Ishikawa (cell line): ENCODE measurements around the gene MIEN1.

Experiments used
- CEBPB ChIP-seq: IDR thresholded peaks from 2 replicates; pipeline ENCODE4 v1.6.1; 2012
- EGR1 ChIP-seq: IDR thresholded peaks from 2 replicates; pipeline ENCODE4 v1.6.1; 2012
- EP300 ChIP-seq: IDR thresholded peaks from 2 replicates; pipeline ENCODE4 v1.6.1; 2012; ENCODE audit warnings: borderline replicate concordance
- FOXM1 ChIP-seq: IDR thresholded peaks from 2 replicates; pipeline ENCODE4 v1.6.1; 2012; ENCODE audit warnings: low read depth, borderline replicate concordance
- NFIC ChIP-seq: IDR thresholded peaks from 2 replicates; pipeline ENCODE4 v1.6.1; 2012
- RAD21 ChIP-seq: IDR thresholded peaks from 2 replicates; pipeline ENCODE4 v1.6.1; 2012; ENCODE audit warnings: low read depth
- TAF1 ChIP-seq: IDR thresholded peaks from 2 replicates; pipeline ENCODE4 v1.6.1; 2012; ENCODE audit warnings: low read depth, mild to moderate bottlenecking
- TEAD4 ChIP-seq: IDR thresholded peaks from 2 replicates; pipeline ENCODE4 v1.6.1; 2012
- YY1 ChIP-seq: IDR thresholded peaks from 2 replicates; pipeline ENCODE4 v1.6.1; 2012; ENCODE audit warnings: low read depth
- ZBTB7A ChIP-seq: IDR thresholded peaks from 2 replicates; pipeline ENCODE4 v1.6.1; 2012; ENCODE audit warnings: low read depth
- TF ChIP-seq, protein P1 (sequence below): IDR thresholded peaks from 2 replicates; pipeline ENCODE4 v1.6.1; 2012; ENCODE audit warnings: low read depth, mild to moderate bottlenecking
- TF ChIP-seq, protein P2 (sequence below): IDR thresholded peaks from 2 replicates; pipeline ENCODE4 v1.6.1; 2012

DNA sequence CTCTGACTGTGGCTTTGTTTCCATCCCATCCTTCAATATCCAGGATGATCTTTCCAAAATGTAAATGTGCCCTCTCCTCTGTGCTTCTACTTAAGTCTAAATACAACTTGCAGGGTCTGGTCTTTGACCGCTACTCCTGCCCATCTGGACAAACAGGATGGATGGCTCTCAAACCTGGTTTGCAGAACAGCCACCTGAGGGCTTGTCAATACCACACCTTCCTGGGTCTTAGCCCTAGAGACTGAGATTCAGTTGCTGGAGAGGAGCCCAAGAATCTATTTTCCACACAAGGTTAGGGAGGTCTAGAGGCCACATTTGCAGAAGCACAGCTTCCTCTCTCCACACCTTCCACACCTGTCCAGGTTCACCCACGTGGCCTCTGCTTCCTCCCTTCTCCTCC lies 5.5 kb upstream of the MIEN1 start:
- TF ChIP-seq TAF1, result no peak
- no peak for TF ChIP-seq TEAD4
- TF ChIP-seq CEBPB, result no peak
- no peak for TF ChIP-seq YY1
- no peak for TF ChIP-seq RAD21
- TF ChIP-seq EP300, result no peak
- TF ChIP-seq, protein P1, sequence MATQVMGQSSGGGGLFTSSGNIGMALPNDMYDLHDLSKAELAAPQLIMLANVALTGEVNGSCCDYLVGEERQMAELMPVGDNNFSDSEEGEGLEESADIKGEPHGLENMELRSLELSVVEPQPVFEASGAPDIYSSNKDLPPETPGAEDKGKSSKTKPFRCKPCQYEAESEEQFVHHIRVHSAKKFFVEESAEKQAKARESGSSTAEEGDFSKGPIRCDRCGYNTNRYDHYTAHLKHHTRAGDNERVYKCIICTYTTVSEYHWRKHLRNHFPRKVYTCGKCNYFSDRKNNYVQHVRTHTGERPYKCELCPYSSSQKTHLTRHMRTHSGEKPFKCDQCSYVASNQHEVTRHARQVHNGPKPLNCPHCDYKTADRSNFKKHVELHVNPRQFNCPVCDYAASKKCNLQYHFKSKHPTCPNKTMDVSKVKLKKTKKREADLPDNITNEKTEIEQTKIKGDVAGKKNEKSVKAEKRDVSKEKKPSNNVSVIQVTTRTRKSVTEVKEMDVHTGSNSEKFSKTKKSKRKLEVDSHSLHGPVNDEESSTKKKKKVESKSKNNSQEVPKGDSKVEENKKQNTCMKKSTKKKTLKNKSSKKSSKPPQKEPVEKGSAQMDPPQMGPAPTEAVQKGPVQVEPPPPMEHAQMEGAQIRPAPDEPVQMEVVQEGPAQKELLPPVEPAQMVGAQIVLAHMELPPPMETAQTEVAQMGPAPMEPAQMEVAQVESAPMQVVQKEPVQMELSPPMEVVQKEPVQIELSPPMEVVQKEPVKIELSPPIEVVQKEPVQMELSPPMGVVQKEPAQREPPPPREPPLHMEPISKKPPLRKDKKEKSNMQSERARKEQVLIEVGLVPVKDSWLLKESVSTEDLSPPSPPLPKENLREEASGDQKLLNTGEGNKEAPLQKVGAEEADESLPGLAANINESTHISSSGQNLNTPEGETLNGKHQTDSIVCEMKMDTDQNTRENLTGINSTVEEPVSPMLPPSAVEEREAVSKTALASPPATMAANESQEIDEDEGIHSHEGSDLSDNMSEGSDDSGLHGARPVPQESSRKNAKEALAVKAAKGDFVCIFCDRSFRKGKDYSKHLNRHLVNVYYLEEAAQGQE, result no peak
- no peak for TF ChIP-seq FOXM1
- TF ChIP-seq, protein P2, sequence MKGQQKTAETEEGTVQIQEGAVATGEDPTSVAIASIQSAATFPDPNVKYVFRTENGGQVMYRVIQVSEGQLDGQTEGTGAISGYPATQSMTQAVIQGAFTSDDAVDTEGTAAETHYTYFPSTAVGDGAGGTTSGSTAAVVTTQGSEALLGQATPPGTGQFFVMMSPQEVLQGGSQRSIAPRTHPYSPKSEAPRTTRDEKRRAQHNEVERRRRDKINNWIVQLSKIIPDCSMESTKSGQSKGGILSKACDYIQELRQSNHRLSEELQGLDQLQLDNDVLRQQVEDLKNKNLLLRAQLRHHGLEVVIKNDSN, result no peak
- TF ChIP-seq EGR1, result no peak
- TF ChIP-seq ZBTB7A, result no peak
- no peak for TF ChIP-seq NFIC
